IMR-90 (cell line): ENCODE results near the gene TGM5. TPM values are rescaled to one million over a fixed set of nuclear protein-coding genes. Genes with fewer than 3 reads are reported as not detected.

ENCODE experiments used
- ATAC-seq: fragments of 200-7000 bp; cut with Tn5 transposase; 2 replicates; pipeline ENCODE4 v1.9.1; 2020; ENCODE audit warnings: low read depth, mild to moderate bottlenecking, moderate library complexity
- BruUV-seq: library from RNA; stranded (reverse); fragments of 400-500 nt; replicated peaks from 2 replicates; lab custom pipeline; 2021; lab: Mats Ljungman, UMichigan
- CTCF ChIA-PET: fragments of 300-600 bp; formaldehyde crosslinking; extraction: SDS; loops from one replicate; lab custom pipeline; 2021; ENCODE audit warnings: antibody characterized with exemption; lab: Yijun Ruan, JAX
- POLR2A ChIA-PET: fragments of 300-600 bp; sonication (Branson Sonifier 250); formaldehyde crosslinking; loops from one replicate; lab custom pipeline; 2022; ENCODE audit warnings: antibody characterized with exemption; ENCODE audit not compliant: unreplicated experiment; lab: Charles Lee
- DNase-seq: peaks from one replicate; pipeline ENCODE4 v3.0.0; 2013
- H2AFZ ChIP-seq: replicated peaks from 2 replicates; pipeline ENCODE3; 2013; ENCODE audit warnings: low read length, mild to moderate bottlenecking; ENCODE audit not compliant: poor library complexity
- H2AK5ac ChIP-seq: 2 replicates; pipeline ENCODE4 v1.6.1; 2013; ENCODE audit warnings: low read depth, low read length, inconsistent platforms
- H2AK9ac ChIP-seq: replicated peaks from 2 replicates; pipeline ENCODE3; 2013; ENCODE audit warnings: mild to moderate bottlenecking, low read depth, low read length, moderate library complexity; ENCODE audit not compliant: poor library complexity
- H2BK120ac ChIP-seq: 2 replicates; pipeline ENCODE4 v1.6.1; 2013; ENCODE audit warnings: low read depth, low read length, inconsistent platforms
- H2BK15ac ChIP-seq: 3 replicates; pipeline ENCODE4 v1.6.1; 2013; ENCODE audit warnings: low read depth, low read length, inconsistent platforms
- H2BK20ac ChIP-seq: 2 replicates; pipeline ENCODE4 v1.6.1; 2013; ENCODE audit warnings: low read depth, mild to moderate bottlenecking, inconsistent platforms, low read length, moderate library complexity
- H2BK5ac ChIP-seq: 2 replicates; pipeline ENCODE4 v1.6.1; 2013; ENCODE audit warnings: mild to moderate bottlenecking, low read depth, low read length, inconsistent platforms; ENCODE audit not compliant: poor library complexity, severe bottlenecking
- H3K14ac ChIP-seq: replicated peaks from 2 replicates; pipeline ENCODE4 v1.6.1; 2013; ENCODE audit warnings: low read depth, low read length, inconsistent platforms
- H3K18ac ChIP-seq: 2 replicates; pipeline ENCODE4 v1.6.1; 2013; ENCODE audit warnings: low read depth, low read length, control low read depth
- H3K23ac ChIP-seq: 2 replicates; pipeline ENCODE4 v1.6.1; 2013; ENCODE audit warnings: low read depth, low read length, inconsistent platforms
- H3K27ac ChIP-seq: 2 replicates; pipeline ENCODE4 v1.5.1; 2013; ENCODE audit warnings: mild to moderate bottlenecking, control low read depth, low read length; ENCODE audit not compliant: insufficient read depth
- H3K27me3 ChIP-seq: 2 replicates; pipeline ENCODE4 v1.6.1; 2013; ENCODE audit warnings: low read length; ENCODE audit not compliant: control insufficient read depth, insufficient read depth
- H3K36me3 ChIP-seq: 2 replicates; pipeline ENCODE4 v1.6.1; 2013; ENCODE audit warnings: low read length, mixed read lengths; ENCODE audit not compliant: control insufficient read depth, insufficient read depth
- H3K4ac ChIP-seq: 2 replicates; pipeline ENCODE4 v1.6.1; 2013; ENCODE audit warnings: low read depth, low read length, inconsistent platforms
- H3K4me1 ChIP-seq: 2 replicates; pipeline ENCODE4 v1.6.1; 2013; ENCODE audit warnings: low read length, mixed read lengths; ENCODE audit not compliant: control insufficient read depth, insufficient read depth
- H3K4me2 ChIP-seq: 2 replicates; pipeline ENCODE4 v1.6.1; 2013; ENCODE audit warnings: low read depth, mild to moderate bottlenecking, control low read depth, low read length, moderate library complexity
- H3K4me3 ChIP-seq: 2 replicates; pipeline ENCODE4 v1.5.1; 2013; ENCODE audit warnings: low read depth, mild to moderate bottlenecking, control low read depth, low read length, moderate library complexity; ENCODE audit not compliant: insufficient read depth
- H3K56ac ChIP-seq: 2 replicates; pipeline ENCODE4 v1.6.1; 2013; ENCODE audit warnings: low read length, inconsistent platforms; ENCODE audit not compliant: insufficient read depth; ENCODE audit errors: extremely low read depth
- H3K79me1 ChIP-seq, 2 experiments: 2 replicates each; pipeline ENCODE4 v1.6.1; 2013; ENCODE audit warnings: low read length in 2 of 2, inconsistent platforms in 1 of 2, low read depth in 1 of 2
- H3K9ac ChIP-seq: 2 replicates; pipeline ENCODE4 v1.6.1; 2013; ENCODE audit warnings: low read depth, low read length, control low read depth
- H3K9me1 ChIP-seq: 2 replicates; pipeline ENCODE4 v1.6.1; 2013; ENCODE audit warnings: low read length, inconsistent platforms; ENCODE audit not compliant: insufficient read depth
- H3K9me3 ChIP-seq: 2 replicates; pipeline ENCODE4 v1.6.1; 2013; ENCODE audit warnings: low read length; ENCODE audit not compliant: control insufficient read depth, insufficient read depth
- H4K20me1 ChIP-seq: 2 replicates; pipeline ENCODE4 v1.6.1; 2013; ENCODE audit warnings: low read length, inconsistent platforms; ENCODE audit not compliant: insufficient read depth
- H4K5ac ChIP-seq: 2 replicates; pipeline ENCODE4 v1.6.1; 2013; ENCODE audit warnings: mild to moderate bottlenecking, low read depth, low read length, control low read depth
- H4K8ac ChIP-seq, 2 experiments: 2 replicates each; pipeline ENCODE4 v1.6.1; 2013; ENCODE audit warnings: low read depth in 2 of 2, low read length in 2 of 2, control low read depth in 1 of 2, inconsistent platforms in 1 of 2
- H4K91ac ChIP-seq: 2 replicates; pipeline ENCODE4 v1.6.1; 2013; ENCODE audit warnings: low read depth, low read length, inconsistent platforms; ENCODE audit not compliant: insufficient read depth
- BHLHE40 ChIP-seq: fragments of 150-350 bp; IDR thresholded peaks from 2 replicates; pipeline ENCODE4 v1.6.1; 2016; ENCODE audit warnings: mild to moderate bottlenecking, low read depth, low read length
- CEBPB ChIP-seq: IDR thresholded peaks from 2 replicates; pipeline ENCODE4 v1.6.1; 2012; ENCODE audit warnings: low read depth, low read length, improper control_type of control experiment
- CHD1 ChIP-seq: IDR thresholded peaks from 2 replicates; pipeline ENCODE4 v1.6.1; 2012; ENCODE audit warnings: low read depth, low read length, improper control_type of control experiment
- CTCF ChIP-seq: conservative IDR thresholded peaks from 2 replicates; pipeline ENCODE4 v1.5.1; 2012; ENCODE audit warnings: mild to moderate bottlenecking, low read depth, low read length, improper control_type of control experiment
- ELK1 ChIP-seq: fragments of 150-350 bp; IDR thresholded peaks from 2 replicates; pipeline ENCODE4 v1.6.1; 2016; ENCODE audit warnings: low read depth, mild to moderate bottlenecking, low read length, moderate library complexity, borderline replicate concordance
- FOS ChIP-seq: fragments of 150-350 bp; IDR thresholded peaks from 2 replicates; pipeline ENCODE4 v1.6.1; 2016; ENCODE audit warnings: low read depth, low read length
- MAFK ChIP-seq: IDR thresholded peaks from 2 replicates; pipeline ENCODE4 v1.6.1; 2012; ENCODE audit warnings: low read depth, low read length, improper control_type of control experiment
- MAZ ChIP-seq: IDR thresholded peaks from 2 replicates; pipeline ENCODE4 v1.6.1; 2012; ENCODE audit warnings: low read depth, mild to moderate bottlenecking, low read length, improper control_type of control experiment, moderate library complexity, borderline replicate concordance
- MXI1 ChIP-seq: IDR thresholded peaks from 2 replicates; pipeline ENCODE4 v1.6.1; 2012; ENCODE audit warnings: low read depth, mild to moderate bottlenecking, low read length, moderate library complexity, borderline replicate concordance
- NFE2L2 ChIP-seq: fragments of 150-350 bp; IDR thresholded peaks from 2 replicates; pipeline ENCODE4 v1.6.1; 2016; ENCODE audit warnings: low read depth, mild to moderate bottlenecking, low read length
- POLR2A ChIP-seq: IDR thresholded peaks from 2 replicates; pipeline ENCODE4 v1.6.1; 2012; ENCODE audit warnings: mild to moderate bottlenecking, low read depth, low read length
- RAD21 ChIP-seq: IDR thresholded peaks from 2 replicates; pipeline ENCODE4 v1.6.1; 2012; ENCODE audit warnings: low read length, improper control_type of control experiment
- RCOR1 ChIP-seq: IDR thresholded peaks from 2 replicates; pipeline ENCODE4 v1.6.1; 2012; ENCODE audit warnings: mild to moderate bottlenecking, low read length, improper control_type of control experiment; ENCODE audit not compliant: insufficient replicate concordance
- RFX5 ChIP-seq: IDR thresholded peaks from 2 replicates; pipeline ENCODE4 v1.8.0; 2012; ENCODE audit warnings: low read depth, mild to moderate bottlenecking, low read length, moderate library complexity
- SMC3 ChIP-seq: fragments of 150-350 bp; IDR thresholded peaks from 2 replicates; pipeline ENCODE4 v1.6.1; 2016; ENCODE audit warnings: low read depth, mild to moderate bottlenecking, antibody characterized with exemption, low read length, moderate library complexity
- USF2 ChIP-seq: fragments of 150-350 bp; IDR thresholded peaks from 2 replicates; pipeline ENCODE4 v1.6.1; 2017; ENCODE audit warnings: mild to moderate bottlenecking, antibody characterized with exemption, low read length, low read depth
- WGBS, 2 experiments: methylation state at CpG; one replicate each; pipeline versions ENCODE4 v1.1.5 to v1.1.7; 2013; ENCODE audit warnings: missing lambda C conversion rate in 2 of 2; ENCODE audit not compliant: insufficient read length in 1 of 2; ENCODE audit errors: extremely low coverage in 2 of 2; 5-methylcytosine and 5-hydroxymethylcytosine counted together
- dilution Hi-C: fragments of 300-500 bp; cut with HindIII; formaldehyde crosslinking; loops from one replicate; pipeline ENCODE4 v1.14.3; 2018; ENCODE audit warnings: low sequenced_read_pairs; ENCODE audit not compliant: unreplicated experiment
- in situ Hi-C: fragments of 300-500 bp; cut with MboI; formaldehyde crosslinking; loops from 3 replicates; pipeline ENCODE4 v1.14.3; 2019; ENCODE audit warnings: low sequenced_read_pairs, inconsistent platforms, mixed read lengths
- intact Hi-C: fragments of 100-400 bp; cut with micrococcal nuclease; formaldehyde crosslinking; loops from 2 replicates; pipeline ENCODE4 v1.10.0; 2022
- polyA plus RNA-seq, 3 experiments: library from polyadenylated mRNA; depleted of rRNA; stranded (reverse); fragments of >200 nt; gene quantifications; 2 replicates each; pipeline ENCODE4 v1.2.3, GENCODE V29; 2012; ENCODE audit warnings: low replicate concordance in 1 of 3
- total RNA-seq: library from RNA; depleted of rRNA; stranded (reverse); fragments of >200 nt; gene quantifications from 2 replicates; pipeline ENCODE4 v1.2.3, GENCODE V29; 2012

Gene TGM5
- total and polyA plus RNA-seq, 2 of the 4 experiments (the other 2 are of a cell fraction) = not detected

DNA sequence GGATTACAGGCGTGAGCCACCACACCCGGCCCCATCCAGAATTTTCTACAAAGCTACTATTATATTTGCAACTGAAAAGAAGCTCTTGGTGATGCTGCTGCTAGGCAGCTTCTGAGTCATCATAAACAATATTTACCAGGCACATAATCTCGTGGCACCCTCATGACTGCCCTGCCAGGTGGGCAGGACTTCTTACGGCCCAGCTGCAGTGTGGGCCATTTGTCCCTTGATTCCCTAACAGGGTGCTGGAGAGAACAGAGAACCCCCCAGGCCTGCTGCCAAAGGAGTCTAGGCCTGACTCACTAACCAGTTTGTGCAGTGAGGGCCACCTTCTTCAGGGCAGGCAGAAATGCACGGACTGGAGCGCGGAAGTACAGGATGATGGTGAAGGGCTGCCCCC lies 50.8 kb downstream of the TGM5 start:
- H3K18ac ChIP-seq = no peak overlapping the region
- no peaks in the 10 kb centered on the region for H4K20me1 ChIP-seq
- H3K9me3 ChIP-seq = no peaks in the 10 kb centered on the region
- H3K14ac ChIP-seq = no peak overlapping the region
- no peaks in the 10 kb centered on the region for H3K79me1 ChIP-seq
- no peak overlapping the region for H2BK5ac ChIP-seq
- no peak overlapping the region for H3K4ac ChIP-seq
- H3K4me3 ChIP-seq = no peak overlapping the region
- intact Hi-C loops (no loop called here), dilution Hi-C loops (no loop called here), in situ Hi-C loops (no loop called here)
- H4K91ac ChIP-seq = no peak overlapping the region
- H3K4me1 ChIP-seq = no peaks in the 10 kb centered on the region
- H2BK120ac ChIP-seq = no peak overlapping the region
- ChIA-PET CTCF (interaction anchor here (1.9 kb wide), 1 partner anchor 9 kb away, joined by 10 read pairs; no protein-coding TSS in a partner anchor), POLR2A (interaction anchor here (0.6 kb wide), 1 partner anchor 76 kb away, joined by 3 read pairs; no protein-coding TSS in a partner anchor)
- H4K8ac ChIP-seq = no peak overlapping the region
- no peak overlapping the region for H3K9ac ChIP-seq
- no peak overlapping the region for H2AK5ac ChIP-seq
- ATAC-seq = peak; percentile 72
- no peaks in the 10 kb centered on the region for H3K9me1 ChIP-seq
- H3K36me3 ChIP-seq = no peaks in the 10 kb centered on the region
- no peak overlapping the region for H3K23ac ChIP-seq
- no peak overlapping the region for H4K5ac ChIP-seq
- no peak overlapping the region for H2BK20ac ChIP-seq
- BruUV-seq = no TSS peak
- 92% methylated on average over 2 of the region's 7 CpGs; no CpG with 5 or more reads in 1 of the 2 experiments for WGBS, 2 experiments
- no peak overlapping the region for H3K27ac ChIP-seq
- no peak for TF ChIP-seq FOS
- TF ChIP-seq MXI1 = no peak
- TF ChIP-seq ELK1 = no peak
- no peak for TF ChIP-seq POLR2A
- TF ChIP-seq RAD21 = no peak
- no peak for TF ChIP-seq RFX5
- TF ChIP-seq USF2 = no peak
- TF ChIP-seq CHD1 = no peak
- TF ChIP-seq SMC3 = no peak
- no peak for TF ChIP-seq MAFK
- TF ChIP-seq CEBPB = no peak
- no peak for TF ChIP-seq RCOR1
- TF ChIP-seq NFE2L2 = no peak
- no peak for TF ChIP-seq MAZ
- no peak for TF ChIP-seq BHLHE40
- no peak for TF ChIP-seq CTCF
- no peak overlapping the region for H2AK9ac ChIP-seq
- DNase-seq = peak; percentile 54
- no peak overlapping the region for H2AFZ ChIP-seq
- H3K27me3 ChIP-seq = peaks cover 47% of the 10 kb centered on the region
- H3K56ac ChIP-seq = no peak overlapping the region
- no peak overlapping the region for H3K4me2 ChIP-seq
- H2BK15ac ChIP-seq = no peak overlapping the region
